Ammon's horn (tissue), 1 donor: ENCODE measurements around the gene ABLIM2.

Source experiments
- DNase-seq: peaks from one replicate; pipeline ENCODE4 v3.0.0-alpha.2; 2016; ENCODE audit warnings: low spot score

Gene ABLIM2

DNA sequence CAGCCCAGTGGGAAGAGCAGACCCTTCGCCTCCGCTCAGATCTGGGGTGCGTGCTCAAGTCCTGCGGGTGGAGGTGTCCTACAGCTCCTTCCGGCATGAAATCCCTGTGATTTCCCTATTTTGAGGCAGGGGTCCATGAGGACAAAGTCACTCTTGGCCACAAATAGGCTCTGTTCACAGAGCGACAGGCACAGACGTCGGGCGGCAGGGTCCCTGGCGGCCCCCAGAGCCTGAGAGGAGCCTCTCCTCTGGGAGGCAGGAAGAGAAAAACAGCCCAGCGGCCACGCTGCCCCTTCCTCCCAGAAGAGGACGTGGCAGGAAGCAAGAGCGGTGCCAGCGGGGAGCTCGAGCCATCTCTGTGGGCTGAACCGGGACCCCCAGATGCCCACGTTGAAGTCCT, 38.7 kb downstream of the ABLIM2 start:
- no peak for DNase-seq

DNA sequence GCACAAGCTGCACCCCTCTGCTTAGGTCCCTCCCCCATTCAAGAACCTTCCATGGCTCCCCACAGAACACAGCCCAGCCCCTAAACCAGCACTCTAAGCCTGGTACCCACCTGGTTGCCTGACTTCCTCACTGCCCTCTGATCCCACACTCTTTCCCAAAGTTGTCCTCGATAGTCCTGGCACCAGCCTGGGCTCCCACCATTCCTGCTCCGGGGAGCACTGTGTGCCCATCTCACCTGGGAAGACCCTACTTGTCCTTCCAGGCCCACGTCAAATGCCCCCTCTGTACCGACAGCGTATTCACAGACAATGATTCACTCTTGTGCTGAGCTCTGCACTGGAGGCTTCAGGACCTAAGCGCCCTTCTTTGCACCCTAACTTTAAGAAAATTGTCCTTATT, 40.1 kb downstream of the ABLIM2 start:
- DNase-seq: no peak

DNA sequence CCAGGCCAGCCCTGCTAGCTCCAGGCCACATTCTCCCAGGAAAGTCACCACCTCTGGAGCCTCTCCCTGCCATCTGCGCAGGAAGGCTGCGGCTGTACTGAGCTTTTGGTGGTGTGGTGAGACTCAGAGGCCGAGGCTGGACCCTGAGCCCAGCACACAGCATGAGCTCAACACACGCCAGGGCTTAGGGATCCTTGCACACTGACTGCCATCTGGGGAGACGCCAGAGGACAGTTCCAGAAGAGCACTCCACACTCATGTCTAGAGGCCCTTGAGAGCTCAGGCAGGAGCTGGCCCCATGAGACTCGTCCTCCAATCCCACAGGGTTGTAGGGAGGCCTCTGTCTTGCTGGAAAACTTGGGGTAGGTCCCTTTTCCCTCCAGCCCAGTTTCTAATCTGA, 40.6 kb downstream of the ABLIM2 start:
- no peak for DNase-seq

DNA sequence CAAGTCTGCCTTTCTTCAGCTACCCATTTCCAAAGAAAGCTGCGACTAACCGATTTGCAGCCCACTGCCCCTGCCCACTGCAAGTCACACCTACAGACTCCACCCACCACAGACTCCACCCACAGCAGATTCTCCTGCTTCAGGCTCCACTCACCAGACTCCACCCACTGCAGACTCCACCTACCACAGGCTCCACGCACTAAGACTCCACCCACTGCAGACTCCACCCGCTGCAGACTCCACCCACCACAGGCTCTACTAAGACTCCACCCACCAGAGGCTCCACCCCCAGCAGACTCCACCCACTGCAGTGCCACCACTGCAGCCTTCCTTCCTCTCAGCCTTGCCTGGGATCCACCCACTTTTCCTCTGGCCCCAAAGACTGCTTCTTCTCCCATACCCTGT, 41.3 kb downstream of the ABLIM2 start:
- DNase-seq: no peak

DNA sequence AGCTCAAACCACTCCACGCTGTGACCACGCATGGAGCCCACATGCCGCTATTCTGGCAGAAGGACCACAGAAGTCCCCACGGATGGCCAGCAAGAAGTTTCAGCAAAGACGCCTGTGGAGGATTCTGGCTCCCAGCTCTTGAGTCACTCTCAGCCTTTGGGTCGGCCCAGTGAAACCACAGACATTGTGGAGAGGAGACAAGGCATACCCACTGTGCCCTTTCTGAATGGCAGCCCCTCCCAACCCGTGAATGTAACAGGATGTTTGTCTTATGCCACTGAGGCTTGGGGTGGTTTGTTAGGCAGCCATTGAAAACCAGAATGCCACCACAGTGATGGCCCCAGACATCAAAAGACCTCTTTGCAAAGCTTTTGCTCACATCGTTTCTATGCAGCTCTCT, 42.7 kb downstream of the ABLIM2 start:
- no peak for DNase-seq

DNA sequence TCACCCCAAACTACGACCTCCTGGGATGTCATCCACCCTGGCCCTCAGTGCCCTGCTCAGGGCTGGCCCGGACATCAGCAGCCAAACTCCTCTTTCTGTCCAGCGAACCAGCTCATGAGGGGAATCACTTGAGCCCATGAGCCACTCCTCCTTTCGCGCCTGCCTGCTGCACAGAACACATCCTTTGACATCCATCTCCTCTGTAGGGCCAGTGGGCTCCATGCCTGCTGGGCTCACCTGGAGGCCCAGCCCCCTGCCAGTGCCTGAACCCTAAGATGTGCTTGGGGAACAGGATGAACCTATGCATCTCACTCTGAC, 43.5 kb downstream of the ABLIM2 start:
- DNase-seq: no peak

DNA sequence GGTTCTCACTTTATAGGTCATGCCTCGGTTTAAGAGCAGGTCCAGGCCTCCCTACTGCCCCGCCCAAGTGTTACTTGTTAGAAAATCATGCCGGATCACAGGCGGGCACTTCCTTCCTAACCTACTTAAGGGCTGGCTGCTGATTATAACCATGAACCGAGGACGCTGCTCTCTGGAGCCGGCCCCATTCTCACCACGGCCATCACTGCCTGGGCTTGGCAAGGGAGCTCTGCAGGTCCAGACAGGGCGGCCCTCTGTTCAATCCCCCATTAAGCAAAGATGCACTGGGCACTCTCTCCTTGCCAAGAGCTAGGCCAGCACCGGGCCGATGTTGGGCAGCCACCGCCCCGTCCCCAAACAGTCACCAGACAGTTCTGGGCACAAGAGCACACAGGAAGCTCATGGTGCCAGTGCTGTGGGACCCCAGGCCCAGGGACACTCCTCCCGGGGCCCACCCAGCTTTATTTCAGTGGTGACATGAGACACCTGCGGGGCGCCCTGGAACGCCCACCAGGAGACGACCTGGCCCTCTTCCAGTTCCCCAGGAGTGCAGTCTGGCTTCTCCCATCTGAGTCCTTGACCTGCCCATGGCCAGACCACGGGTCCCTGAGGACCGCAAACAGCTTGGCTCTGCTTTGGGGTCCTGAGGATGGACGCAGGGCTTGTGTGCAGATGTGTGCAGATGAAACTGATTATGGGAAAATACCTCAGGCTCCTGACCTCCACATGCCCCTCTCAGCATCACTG, 44.0 kb downstream of the ABLIM2 start:
- DNase-seq: no peak

DNA sequence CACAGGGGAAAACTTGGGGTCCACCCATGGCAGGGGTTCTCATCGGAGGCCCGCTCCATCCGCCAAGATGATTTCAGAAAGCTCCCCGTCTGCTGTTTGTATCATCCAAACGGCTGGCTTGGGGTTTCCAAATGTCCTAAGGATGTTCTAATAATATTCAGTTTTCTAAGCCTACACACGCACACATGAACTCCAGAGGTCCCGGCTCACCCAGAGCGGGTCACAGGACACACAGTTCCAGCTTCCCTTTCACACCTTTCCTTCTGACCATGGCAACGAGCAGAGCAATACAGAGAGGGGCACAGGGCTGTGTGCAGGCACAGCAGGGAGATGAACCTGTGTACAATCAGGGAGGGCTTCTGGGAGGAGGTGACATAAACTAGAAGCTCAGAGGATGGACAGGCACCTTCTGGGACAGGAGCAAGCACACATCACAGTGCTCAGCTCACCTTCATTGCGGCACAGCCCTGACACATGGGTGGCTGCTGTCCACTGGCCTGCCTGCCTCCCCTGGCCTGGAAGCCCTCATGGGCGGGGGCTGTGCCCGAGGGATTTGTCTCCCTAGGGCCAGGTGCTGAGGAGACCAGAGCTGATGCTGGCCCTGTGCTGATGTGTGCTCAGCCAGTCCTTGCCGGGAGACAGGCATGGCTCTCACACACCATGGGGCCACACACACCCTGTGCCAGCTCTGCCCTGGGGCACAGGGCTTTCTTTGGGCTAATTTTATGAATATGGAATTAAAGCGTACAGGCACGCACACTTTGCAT, 44.8 kb downstream of the ABLIM2 start:
- no peak for DNase-seq

DNA sequence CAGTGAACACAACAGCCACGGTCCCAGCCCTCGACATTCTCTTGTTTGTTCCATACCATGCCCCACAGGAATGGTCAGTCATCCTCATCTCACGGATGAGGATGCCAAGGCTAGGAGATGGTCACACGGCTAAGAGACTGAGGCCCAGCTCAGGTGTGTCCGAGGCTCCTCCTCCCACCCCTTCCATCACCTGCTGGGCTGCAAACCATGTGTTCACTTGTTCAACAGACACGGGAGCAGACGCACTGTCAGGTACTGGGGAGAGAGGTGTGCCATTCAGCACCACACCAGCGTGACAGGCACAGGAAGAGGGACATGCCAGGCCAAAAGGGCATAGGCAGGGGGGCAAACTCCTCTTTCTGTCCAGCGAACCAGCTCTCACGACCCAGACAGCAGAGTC, 45.9 kb downstream of the ABLIM2 start:
- no peak for DNase-seq

DNA sequence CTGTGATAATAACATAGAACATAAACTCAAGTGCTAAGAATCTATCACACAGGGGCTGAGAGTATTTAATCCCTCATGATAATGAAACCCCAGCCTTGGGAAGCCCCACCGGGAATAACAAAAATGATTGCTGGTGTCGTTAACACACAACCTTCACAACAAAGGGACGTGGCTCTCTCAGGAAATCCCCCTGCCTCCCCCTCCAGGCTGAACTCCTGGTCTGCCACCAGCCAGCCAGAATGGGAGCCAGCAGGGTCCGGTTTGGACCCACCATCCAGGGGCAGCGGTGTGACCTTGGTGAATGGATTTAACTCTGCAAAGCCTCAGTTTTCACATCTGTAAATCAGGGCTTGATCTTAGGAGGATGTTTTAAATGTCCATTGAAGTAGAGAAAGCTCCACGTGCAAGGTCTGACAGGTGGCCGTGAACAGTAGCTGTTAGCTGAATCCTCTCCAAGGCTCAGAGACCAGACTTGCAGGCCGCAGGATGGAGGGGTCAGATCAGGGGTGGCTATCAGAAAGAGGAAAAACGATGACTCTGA, 46.5 kb downstream of the ABLIM2 start:
- no peak for DNase-seq

DNA sequence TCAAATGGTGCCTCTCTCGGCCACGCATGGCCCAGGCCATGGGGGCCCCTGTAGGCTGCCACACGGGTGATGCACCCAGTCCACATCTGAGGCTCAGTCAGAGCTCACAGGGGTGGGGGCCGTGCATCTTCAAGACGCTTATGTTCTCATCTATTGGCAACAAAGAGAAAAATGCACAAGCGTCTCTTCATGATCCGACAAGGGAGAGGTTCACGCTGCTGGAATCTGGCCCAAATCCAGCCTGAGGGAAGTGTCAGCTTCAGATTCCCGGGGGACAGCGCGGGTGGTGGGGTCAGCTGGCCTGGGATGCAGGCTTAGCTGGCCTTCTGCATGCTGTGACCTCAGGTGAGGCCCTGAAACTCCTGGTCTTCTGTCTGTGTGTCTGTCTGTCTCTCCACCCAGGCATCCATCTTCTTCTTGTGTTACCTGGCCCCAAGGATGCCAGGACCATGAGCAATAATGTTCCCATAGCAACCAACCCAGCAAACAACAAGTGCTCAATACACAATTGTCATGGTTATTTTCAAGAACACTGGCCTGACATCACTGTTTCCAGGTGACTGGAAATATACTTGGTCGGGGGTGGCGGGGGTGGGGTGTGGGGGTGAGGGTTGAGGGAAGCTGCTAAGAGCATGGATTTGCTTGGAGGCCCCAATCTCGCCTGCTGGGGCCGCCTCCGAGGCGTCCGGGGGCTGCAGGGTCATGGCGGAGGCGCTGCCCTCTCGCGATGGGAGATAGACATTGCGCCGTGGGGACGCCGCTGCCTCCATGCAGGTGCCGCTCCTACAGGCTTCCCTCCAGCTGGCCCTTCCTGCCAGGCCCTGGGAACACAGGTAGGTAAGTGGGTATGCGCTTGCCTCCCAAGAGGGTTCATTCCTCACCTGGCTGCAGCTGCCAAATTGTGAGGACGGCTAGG, 48.3 kb downstream of the ABLIM2 start:
- DNase-seq: no peak

DNA sequence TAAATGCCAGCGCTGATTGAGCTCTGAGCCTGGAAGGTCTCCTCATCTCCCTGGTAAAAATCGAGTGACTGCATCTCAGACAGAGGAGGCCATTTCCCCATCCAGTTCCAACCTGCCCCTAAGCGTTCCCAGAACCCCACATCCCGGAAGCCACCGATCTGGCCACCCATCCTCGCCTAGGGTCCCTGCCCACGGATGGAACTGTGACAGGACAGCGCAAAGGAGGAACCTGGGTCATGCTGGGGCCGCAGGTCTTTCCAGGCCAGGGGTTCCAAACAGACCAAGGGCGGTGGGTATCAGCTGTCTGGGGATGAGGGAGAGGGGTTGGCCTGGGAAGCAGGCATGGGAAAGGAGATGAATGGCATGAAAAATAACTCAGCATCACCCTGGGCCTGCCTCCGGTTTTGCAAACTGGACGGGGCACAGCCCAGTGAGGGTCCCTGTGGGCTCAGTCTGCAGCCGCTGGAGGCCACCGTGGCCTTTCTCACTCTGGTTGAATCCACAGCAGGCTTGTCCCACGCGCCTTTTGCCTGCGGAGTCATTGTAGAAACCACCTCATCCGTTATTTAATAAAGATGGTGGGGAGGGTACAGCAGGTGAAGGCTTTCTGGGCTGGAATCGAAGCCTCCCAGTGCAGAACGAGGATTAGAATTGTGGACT, 49.1 kb downstream of the ABLIM2 start:
- DNase-seq: no peak

DNA sequence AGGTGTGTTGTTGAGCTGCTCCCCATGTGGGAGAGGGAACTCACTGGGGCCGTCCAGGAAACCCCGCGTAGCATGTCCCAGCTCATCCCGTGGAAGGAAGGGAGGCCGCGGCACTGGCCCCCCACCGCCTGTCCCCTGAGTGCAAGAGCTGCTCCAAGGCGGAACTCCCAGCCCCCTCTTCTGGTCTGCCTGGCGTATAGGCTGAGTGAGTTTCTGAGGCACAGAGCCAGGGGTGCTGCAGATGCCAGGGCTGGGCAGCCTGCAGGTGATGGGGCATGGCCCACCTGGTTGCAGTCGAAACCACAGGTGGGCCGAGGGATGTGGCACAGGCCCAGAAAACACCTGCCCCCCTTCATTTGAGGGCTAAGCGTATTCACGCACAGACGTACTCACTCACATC, 49.6 kb downstream of the ABLIM2 start:
- no peak for DNase-seq

DNA sequence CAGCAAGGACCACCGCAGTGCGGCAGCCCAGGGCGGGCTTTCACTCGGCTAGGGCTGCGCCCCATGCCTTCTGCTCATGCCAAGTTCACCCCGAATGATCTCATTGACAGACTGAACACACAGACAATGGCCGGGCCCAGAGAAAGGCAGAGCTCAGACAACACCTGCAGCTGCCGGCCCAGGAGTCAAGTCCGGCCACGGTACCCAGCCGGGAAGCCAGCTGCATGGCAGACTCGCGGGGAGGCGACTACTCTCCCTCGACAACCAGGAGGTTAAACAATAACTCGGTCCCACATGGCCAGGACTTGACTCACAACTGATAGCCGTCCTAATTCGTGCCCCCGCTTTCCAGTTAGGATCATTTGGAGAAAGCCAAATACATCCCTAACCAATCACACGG, 50.4 kb downstream of the ABLIM2 start:
- DNase-seq: no peak

DNA sequence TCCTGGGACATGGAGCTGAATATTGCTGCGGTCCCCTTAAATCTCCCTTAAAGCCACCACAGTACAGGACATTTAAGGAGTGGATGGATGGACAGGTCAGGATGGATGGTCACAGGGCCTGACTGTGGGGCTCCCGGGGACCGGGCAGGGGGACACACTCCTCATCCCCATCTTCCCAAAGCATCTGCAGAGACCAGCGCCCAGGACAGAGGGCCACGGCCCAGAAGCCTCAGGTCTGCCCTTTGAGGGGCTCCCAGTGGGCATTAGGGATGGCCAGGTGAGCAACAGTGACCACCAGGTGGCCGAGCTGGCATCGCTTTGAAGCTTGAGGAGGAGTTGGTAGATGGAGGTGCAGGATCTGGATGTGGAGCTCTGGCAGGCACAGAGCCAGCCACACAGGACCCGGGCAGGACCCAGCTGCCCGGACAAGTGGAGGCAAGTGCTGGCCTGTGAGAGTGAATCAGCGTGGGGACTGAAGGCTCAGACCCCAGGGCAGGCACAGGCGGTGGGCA, 51.4 kb downstream of the ABLIM2 start:
- DNase-seq: no peak

DNA sequence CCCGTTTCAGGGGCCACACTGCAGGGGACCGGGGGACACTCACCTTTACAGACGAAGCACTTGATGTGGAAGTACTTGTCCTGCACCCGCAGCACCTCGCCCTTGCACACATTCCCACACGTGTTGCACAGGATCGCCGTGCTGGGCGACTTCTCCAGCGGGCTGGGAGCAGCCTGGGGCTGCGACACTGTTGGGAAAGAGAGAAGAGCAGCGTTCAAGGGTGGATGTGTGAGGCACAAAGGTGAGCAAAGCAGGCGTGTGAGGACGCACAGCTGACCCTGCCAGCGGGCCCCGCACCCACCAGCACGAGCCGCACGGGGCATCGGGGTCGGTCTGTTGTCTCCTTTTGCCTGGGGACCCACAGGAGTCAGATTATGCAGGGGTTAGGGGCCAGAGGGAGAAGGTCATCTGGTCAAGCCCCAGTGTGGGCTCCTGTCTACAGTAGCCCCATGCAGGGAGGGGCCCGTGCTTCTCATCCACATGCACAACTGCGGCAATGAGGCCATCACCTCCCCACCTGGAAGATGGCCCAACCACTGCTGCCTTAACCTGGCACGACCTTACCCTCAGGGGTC, 52.1 kb downstream of the ABLIM2 start:
- no peak for DNase-seq

DNA sequence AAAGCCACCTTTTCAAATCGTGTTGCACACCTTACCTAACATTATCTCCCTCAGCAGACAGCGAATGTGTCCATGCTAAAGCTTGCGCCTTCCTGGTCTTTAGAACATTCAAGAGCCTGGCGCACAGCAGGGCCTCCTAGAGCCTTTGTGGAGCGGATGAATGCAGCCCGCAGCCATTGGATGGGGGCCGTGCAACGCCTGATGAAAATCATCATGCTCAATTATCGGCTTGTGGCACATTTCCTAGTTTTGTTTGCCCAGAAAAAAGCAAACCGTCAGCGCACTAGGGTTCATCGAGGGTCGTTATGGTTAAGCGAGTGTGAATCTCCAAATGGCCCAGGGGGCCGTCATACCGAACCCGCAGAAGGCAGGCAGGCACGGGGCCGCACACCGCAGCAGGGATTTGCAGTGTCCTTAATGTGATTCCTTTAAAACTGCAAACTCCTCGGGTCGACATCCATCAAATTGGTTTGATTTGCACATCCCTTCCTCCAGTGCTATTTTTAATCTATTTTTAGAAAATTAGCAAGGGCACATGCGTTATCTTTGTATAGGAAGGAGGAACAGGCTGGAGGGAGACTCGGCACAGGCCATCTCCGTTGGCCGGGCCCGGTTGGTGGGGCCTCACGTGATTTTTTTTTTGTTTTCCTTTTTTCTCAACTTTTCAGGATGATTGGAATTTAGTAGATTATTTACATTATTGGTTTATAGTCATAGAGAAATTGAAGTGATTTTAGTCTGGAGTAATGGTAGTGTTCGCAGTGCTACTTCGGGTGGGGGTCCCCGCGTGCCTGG, 53.1 kb downstream of the ABLIM2 start:
- no peak for DNase-seq

DNA sequence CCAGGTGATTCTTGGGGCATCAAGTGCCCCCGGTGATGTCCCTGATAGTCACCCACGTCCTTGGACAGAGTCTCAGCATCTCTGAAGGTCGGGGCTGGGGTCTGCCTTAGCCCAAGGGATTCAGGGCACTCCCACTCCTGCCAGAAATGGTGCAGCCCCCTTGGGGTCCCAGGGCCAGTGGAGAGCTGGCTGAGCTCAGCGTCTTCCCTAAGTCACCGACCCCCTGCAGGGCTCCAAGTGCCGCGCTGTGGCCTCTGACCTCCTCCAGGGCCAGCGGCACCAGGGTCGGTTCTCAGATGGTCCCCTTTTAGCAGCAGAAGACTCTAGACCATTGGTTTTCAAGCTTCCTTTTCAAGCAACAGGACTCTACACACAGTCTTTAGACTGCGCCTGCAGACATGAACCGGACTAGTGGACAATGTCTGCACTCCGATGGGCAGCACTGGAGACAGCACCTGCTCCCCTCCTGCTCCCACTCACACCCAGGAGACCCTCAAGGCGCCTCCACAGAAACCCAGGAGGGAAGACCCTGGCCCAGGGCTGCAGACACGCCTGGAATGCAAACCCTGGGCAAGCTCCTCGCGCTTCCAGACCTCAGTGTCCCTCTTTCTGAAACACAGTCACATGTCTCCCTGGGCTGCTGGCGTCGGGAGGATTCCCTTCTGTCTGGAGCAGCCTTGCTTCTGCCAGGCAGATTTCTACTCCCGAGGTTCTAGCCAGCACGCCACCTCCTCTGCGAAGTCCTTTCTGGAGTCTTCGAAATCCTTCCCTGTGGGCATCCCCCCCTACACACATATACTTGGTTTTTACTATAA, 53.9 kb downstream of the ABLIM2 start:
- no peak for DNase-seq
